GM21737 (cell line): ENCODE results near the gene SLC17A2.

Experiments used
- ATAC-seq: cut with Tn5 transposase; IDR thresholded peaks from one replicate; pipeline ENCODE4 v1.9.1; 2021; ENCODE audit warnings: mild to moderate bottlenecking, moderate library complexity; ENCODE audit not compliant: unreplicated experiment

SLC17A2 gene

GRCh38 chr6:25921525-25922203 lies 8.8 kb downstream of the SLC17A2 start:
- no peak for ATAC-seq

GRCh38 chr6:25919657-25920056 lies 10.8 kb downstream of the SLC17A2 start:
- ATAC-seq = no peak

GRCh38 chr6:25918083-25918683 lies 12.3 kb downstream of the SLC17A2 start:
- no peak for ATAC-seq

GRCh38 chr6:25916789-25917490 lies 13.6 kb downstream of the SLC17A2 start:
- ATAC-seq = no peak

GRCh38 chr6:25916330-25916729 lies 14.2 kb downstream of the SLC17A2 start:
- ATAC-seq = no peak

- no peak for ATAC-seq
These were observed 16.8 kb downstream of the SLC17A2 start for GRCh38 chr6:25913741-25914140.

GRCh38 chr6:25911351-25911750 lies 19.1 kb downstream of the SLC17A2 start:
- ATAC-seq = no peak

GRCh38 chr6:25907475-25908014 lies 22.9 kb downstream of the SLC17A2 start:
- ATAC-seq = no peak

GRCh38 chr6:25903467-25904099 lies 26.9 kb downstream of the SLC17A2 start:
- ATAC-seq = no peak

- no peak for ATAC-seq
These were observed 28.4 kb downstream of the SLC17A2 start for GRCh38 chr6:25902071-25902470.

- no peak for ATAC-seq
These were observed 29.6 kb downstream of the SLC17A2 start for GRCh38 chr6:25900843-25901242.

- ATAC-seq = no peak
These were observed 30.7 kb downstream of the SLC17A2 start for GRCh38 chr6:25899580-25900408.

- ATAC-seq = no peak
These were observed 31.4 kb downstream of the SLC17A2 start for GRCh38 chr6:25899123-25899522.

GRCh38 chr6:25898289-25898977 lies 32.1 kb downstream of the SLC17A2 start:
- ATAC-seq = no peak

GRCh38 chr6:25896252-25896651 lies 34.2 kb downstream of the SLC17A2 start:
- no peak for ATAC-seq

GRCh38 chr6:25895771-25896170 lies 34.7 kb downstream of the SLC17A2 start:
- ATAC-seq = no peak

GRCh38 chr6:25893778-25894177 lies 36.7 kb downstream of the SLC17A2 start:
- no peak for ATAC-seq

- no peak for ATAC-seq
These were observed 37.6 kb downstream of the SLC17A2 start for GRCh38 chr6:25892877-25893276.

- ATAC-seq = no peak
These were observed 40.3 kb downstream of the SLC17A2 start for GRCh38 chr6:25889877-25890853.
